K562 (cell line): ENCODE results near the gene SLC16A13. TPM values are rescaled to one million over a fixed set of nuclear protein-coding genes. Genes with fewer than 3 reads are reported as not detected.
A peak's percentile ranks its signal among the peaks of the same experiment; 100 is the strongest.

Source experiments
- CEBPG ChIP-seq, 3 experiments: fragments of 200-800 bp in 1 of 3; sonication (Bioruptor generic) in 1 of 3; sonication (generic) in 1 of 3; formaldehyde crosslinking in 1 of 3; IDR thresholded peaks in 2 of 3; conservative IDR thresholded peaks in 1 of 3; 2 replicates each; pipeline versions ENCODE4 v1.6.1 to v1.8.0; 2016 to 2022; ENCODE audit warnings: missing compliant biosample characterization in 2 of 3, missing genetic modification characterization in 2 of 3, mild to moderate bottlenecking in 1 of 3, missing genetic modification reagents in 1 of 3
- DACH1 ChIP-seq: fragments of 450-650 bp; IDR thresholded peaks from 2 replicates; pipeline ENCODE4 v1.6.1; 2018; ENCODE audit not compliant: partially characterized antibody
- EHMT2 ChIP-seq: fragments of 450-650 bp; IDR thresholded peaks from 2 replicates; pipeline ENCODE4 v1.6.1; 2018; ENCODE audit warnings: antibody characterized with exemption
- EP400 ChIP-seq: fragments of 450-650 bp; IDR thresholded peaks from 2 replicates; pipeline ENCODE4 v1.6.1; 2017; ENCODE audit warnings: antibody characterized with exemption, mild to moderate bottlenecking, moderate library complexity
- FOSL1 ChIP-seq: fragments of 200-800 bp; sonication (Bioruptor generic); conservative IDR thresholded peaks from 2 replicates; pipeline ENCODE4 v1.6.1; 2016; ENCODE audit warnings: missing genetic modification characterization, missing compliant biosample characterization
- FOXK2 ChIP-seq, 2 experiments: fragments of 450-650 bp; IDR thresholded peaks in 1 of 2; conservative IDR thresholded peaks in 1 of 2; 2 replicates each; pipeline ENCODE4 v1.6.1; 2016; ENCODE audit warnings: low read depth in 2 of 2, mild to moderate bottlenecking in 1 of 2
- GATAD2B ChIP-seq: fragments of 450-650 bp; IDR thresholded peaks from 2 replicates; pipeline ENCODE4 v1.6.1; 2017; ENCODE audit warnings: mild to moderate bottlenecking, borderline replicate concordance
- HLTF ChIP-seq: fragments of 450-650 bp; IDR thresholded peaks from 2 replicates; pipeline ENCODE4 v1.6.1; 2016
- ILK ChIP-seq: fragments of 450-650 bp; IDR thresholded peaks from 2 replicates; pipeline ENCODE4 v1.6.1; 2016; ENCODE audit warnings: missing genetic modification characterization, low read depth, mild to moderate bottlenecking, missing compliant biosample characterization, moderate library complexity, borderline replicate concordance
- JUN ChIP-seq, 2 experiments: sonication (generic) in 1 of 2; formaldehyde crosslinking in 1 of 2; IDR thresholded peaks; 2 replicates each; pipeline versions ENCODE4 v1.6.1 to v1.8.0; 2012 to 2022; ENCODE audit warnings: borderline replicate concordance in 2 of 2, mild to moderate bottlenecking in 2 of 2, improper control_type of control experiment in 1 of 2, low read depth in 1 of 2, low read length in 1 of 2, missing genetic modification reagents in 1 of 2
- L3MBTL2 ChIP-seq: fragments of 450-650 bp; IDR thresholded peaks from 2 replicates; pipeline ENCODE4 v1.6.1; 2016; ENCODE audit warnings: mild to moderate bottlenecking, moderate library complexity
- MAFK ChIP-seq: IDR thresholded peaks from 2 replicates; pipeline ENCODE4 v1.6.1; 2011; ENCODE audit warnings: low read length, improper control_type of control experiment
- NFRKB ChIP-seq: fragments of 450-650 bp; IDR thresholded peaks from 2 replicates; pipeline ENCODE4 v1.6.1; 2016; ENCODE audit warnings: low read depth
- POLR2AphosphoS5 ChIP-seq: IDR thresholded peaks from 2 replicates; pipeline ENCODE4 v1.6.1; 2011; ENCODE audit warnings: mild to moderate bottlenecking, low read depth, low read length, moderate library complexity; ENCODE audit not compliant: control insufficient read depth, insufficient read depth
- RB1 ChIP-seq: fragments of 450-650 bp; IDR thresholded peaks from 2 replicates; pipeline ENCODE4 v1.6.1; 2017; ENCODE audit warnings: low read depth, mild to moderate bottlenecking
- SMAD4 ChIP-seq: fragments of 250-450 bp; sonication (Bioruptor Pico); conservative IDR thresholded peaks from 2 replicates; pipeline ENCODE4 v1.8.0; 2021; ENCODE audit warnings: inconsistent platforms, mild to moderate bottlenecking, moderate library complexity
- SMARCE1 ChIP-seq: fragments of 450-650 bp; IDR thresholded peaks from 2 replicates; pipeline ENCODE4 v1.7.1; 2016; ENCODE audit warnings: mild to moderate bottlenecking
- VEZF1 ChIP-seq: fragments of 200-800 bp; sonication (Bioruptor generic); IDR thresholded peaks from 2 replicates; pipeline ENCODE4 v1.6.1; 2017; ENCODE audit warnings: missing genetic modification characterization, missing compliant biosample characterization
- ZEB2 ChIP-seq: fragments of 450-650 bp; IDR thresholded peaks from 2 replicates; pipeline ENCODE4 v1.6.1; 2016
- ZNF146 ChIP-seq: IDR thresholded peaks from one replicate; pipeline ENCODE4 v1.6.1; 2018; ENCODE audit warnings: missing compliant biosample characterization; ENCODE audit not compliant: unreplicated experiment
- ZNF57 ChIP-seq: fragments of 450-650 bp; formaldehyde crosslinking; IDR thresholded peaks from 2 replicates; pipeline ENCODE4 v1.4.0; 2020; ENCODE audit warnings: mild to moderate bottlenecking, moderate library complexity
- ZNF592 ChIP-seq: fragments of 450-650 bp; IDR thresholded peaks from 2 replicates; pipeline ENCODE4 v1.6.1; 2017; ENCODE audit warnings: antibody characterized with exemption, mild to moderate bottlenecking
- polyA plus RNA-seq, 8 experiments: library from polyadenylated mRNA; depleted of rRNA in 4 of 8; stranded (reverse) in 5 of 8; unstranded in 3 of 8; fragments of >200 nt; fragmentation: Nextera tagmentation in 2 of 8; fragmentation: Illumina TruSeq in 1 of 8; extraction: Ambion mirVana in 2 of 8; extraction: Trizol in 1 of 8; gene quantifications; 2 replicates each; pipeline versions ENCODE4 v1.2.1 to v1.2.3, GENCODE V29; 2011 to 2014; ENCODE audit warnings: inconsistent platforms in 1 of 8, missing spikeins in 1 of 8
- total RNA-seq, 7 experiments: library from RNA; depleted of rRNA in 6 of 7; stranded (reverse); fragments of >200 nt in 6 of 7; fragmentation: Illumina TruSeq in 2 of 7; extraction: Trizol in 2 of 7; gene quantifications; 2 replicates each; pipeline versions ENCODE4 v1.2.1 to v1.2.3, GENCODE V29; 2011 to 2021; ENCODE audit warnings: low replicate concordance in 1 of 7

The SLC16A13 gene
- total and polyA plus RNA-seq, 9 of the 15 experiments (the other 6 are each of a cell fraction or from before 2014, with no cell fraction given): 0.04 to 5.6 (median 0.87) TPM

- no peak for TF ChIP-seq NFRKB
- no peak for TF ChIP-seq ZNF57
- peak; percentile 59; the same call in 1 of the 2 replicates for TF ChIP-seq SMAD4 (CRISPR knock-in tag)
- peak; percentile 84 for TF ChIP-seq ZEB2
- TF ChIP-seq L3MBTL2: peak; percentile 75
- peak; percentile 55 for TF ChIP-seq EP400
- TF ChIP-seq GATAD2B: peak; percentile 53; the same call in 1 of the 2 replicates
- TF ChIP-seq FOXK2 (conservative IDR thresholded peaks at IDR 0.05 in 1 of 2, IDR thresholded peaks at IDR 0.05 in 1 of 2; ENCODE audit: low read depth in 2 of 2): 0 out of 4 replicates have a peak, but pooled peaks have one; percentile 23 to 47
- TF ChIP-seq JUN (IDR thresholded peaks at IDR 0.05; ENCODE audit: borderline replicate concordance, low read depth, low read length): peak; percentile 93
- TF ChIP-seq JUN (CRISPR knock-in tag; IDR thresholded peaks at IDR 0.05; ENCODE audit: borderline replicate concordance): no peak
- TF ChIP-seq CEBPG (CRISPR knock-in tag; IDR thresholded peaks at IDR 0.05): peak; percentile 75
- TF ChIP-seq CEBPG (tag; conservative IDR thresholded peaks at IDR 0.05 in 1 of 2, IDR thresholded peaks at IDR 0.05 in 1 of 2): peak in 1 of 2 experiments; percentile 52; a peak in 2 of 4 replicates
- TF ChIP-seq FOSL1 (tag): peak; percentile 94
- 0 out of 2 replicates have a peak, but pooled peaks have one; percentile 52 for TF ChIP-seq EHMT2
- TF ChIP-seq HLTF: no peak
- TF ChIP-seq ILK (tag): no peak
- peak; percentile 40; the same call in 1 of the 2 replicates for TF ChIP-seq MAFK
- peak; percentile 18; the same call in 1 of the 2 replicates for TF ChIP-seq POLR2AphosphoS5
- peak; percentile 42 for TF ChIP-seq DACH1
- TF ChIP-seq ZNF592: peak; percentile 82
- no peak for TF ChIP-seq RB1
- peak; percentile 94 for TF ChIP-seq SMARCE1
- TF ChIP-seq ZNF146 (CRISPR knock-in tag): no peak
- peak; percentile 37; the same call in 1 of the 2 replicates for TF ChIP-seq VEZF1
These were observed 36.8 kb upstream of the SLC16A13 start (continued) for GRCh38 chr17:6998855-6999508.
